Tibial nerve (tissue), 3 donors: ENCODE measurements around the gene CLEC4F.

ENCODE experiments used
- CTCF ChIP-seq, 5 experiments: fragments of 200-600 bp in 3 of 5; fragments of 450-650 bp in 2 of 5; sonication (generic) in 3 of 5; IDR thresholded peaks; one replicate each; pipeline ENCODE4 v1.5.1; 2016 to 2019; ENCODE audit warnings: antibody characterized with exemption in 5 of 5, mild to moderate bottlenecking in 3 of 5, moderate library complexity in 2 of 5
- POLR2A ChIP-seq, 2 donors: fragments of 450-650 bp; IDR thresholded peaks; one replicate each; pipeline ENCODE4 v1.6.1; 2017; ENCODE audit warnings: antibody characterized with exemption in 2 of 2, mild to moderate bottlenecking in 2 of 2, moderate library complexity in 2 of 2

GRCh38 chr2:70778676-70779075, 41.7 kb downstream of the CLEC4F start:
- TF ChIP-seq CTCF (IDR thresholded peaks at IDR 0.05) (no peak), POLR2A (IDR thresholded peaks at IDR 0.05) (no peak)
